Gastrocnemius medialis (tissue), 4 donors: ENCODE measurements around the gene CCDC40.

Experiments
- POLR2A ChIP-seq, 2 donors: fragments of 450-650 bp; IDR thresholded peaks; one replicate each; pipeline ENCODE4 v1.6.1; 2017; ENCODE audit warnings: antibody characterized with exemption in 2 of 2, mild to moderate bottlenecking in 2 of 2, moderate library complexity in 2 of 2
- TF ChIP-seq, protein P1 (sequence below), 5 experiments: fragments of 450-650 bp in 3 of 5; fragments of 200-600 bp in 2 of 5; sonication (generic) in 2 of 5; IDR thresholded peaks in 4 of 5; conservative IDR thresholded peaks in 1 of 5; 1 replicate in 4 of 5; 2 replicates in 1 of 5; pipeline ENCODE4 v1.5.1; 2016 to 2019; ENCODE audit warnings: antibody characterized with exemption in 5 of 5, mild to moderate bottlenecking in 3 of 5, moderate library complexity in 3 of 5

DNA sequence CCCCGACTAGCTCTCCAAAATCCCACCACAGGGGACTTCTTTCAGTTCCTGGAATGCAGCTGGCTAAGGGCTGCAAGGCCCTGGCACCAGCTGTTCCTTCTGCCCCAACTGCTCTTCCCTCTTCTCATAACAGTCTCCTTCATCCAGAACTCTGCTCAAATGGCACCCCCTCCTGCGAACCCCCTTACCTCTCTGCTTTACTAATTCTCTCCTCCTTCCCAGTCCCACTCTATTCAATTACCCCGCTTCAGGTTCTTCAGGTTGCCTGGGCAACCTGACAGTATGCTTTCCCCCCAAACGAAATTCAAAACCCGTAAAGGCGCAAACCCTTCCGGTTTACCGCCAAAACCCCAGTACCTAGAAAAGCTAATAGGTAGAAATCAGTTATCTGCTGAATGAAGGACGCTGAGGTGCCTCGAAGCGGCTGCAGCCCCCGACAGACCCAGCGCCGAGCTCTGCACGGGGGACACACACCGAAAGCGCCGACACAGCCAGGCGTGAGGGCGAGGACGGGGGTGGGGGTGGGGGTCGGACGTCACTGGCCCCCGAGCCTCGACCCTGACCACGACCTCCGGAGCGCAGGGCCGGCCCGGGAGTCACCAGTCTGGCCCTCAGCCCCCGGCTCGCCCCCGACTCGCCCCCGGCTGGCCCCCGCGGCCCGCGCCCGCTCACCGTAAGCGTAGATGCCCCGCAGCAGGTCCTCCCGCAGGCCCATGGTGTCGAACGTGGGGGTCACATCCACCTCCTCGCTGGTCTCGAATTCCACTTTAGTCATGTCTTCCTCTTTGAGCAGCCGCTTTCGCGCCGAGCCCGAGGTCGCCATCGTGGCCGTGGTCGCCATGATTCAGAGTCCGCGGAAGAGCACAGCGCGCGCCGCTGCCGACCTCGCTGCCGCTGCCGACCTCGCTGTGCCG, 109.9 kb downstream of the CCDC40 start:
- TF ChIP-seq, protein P1, sequence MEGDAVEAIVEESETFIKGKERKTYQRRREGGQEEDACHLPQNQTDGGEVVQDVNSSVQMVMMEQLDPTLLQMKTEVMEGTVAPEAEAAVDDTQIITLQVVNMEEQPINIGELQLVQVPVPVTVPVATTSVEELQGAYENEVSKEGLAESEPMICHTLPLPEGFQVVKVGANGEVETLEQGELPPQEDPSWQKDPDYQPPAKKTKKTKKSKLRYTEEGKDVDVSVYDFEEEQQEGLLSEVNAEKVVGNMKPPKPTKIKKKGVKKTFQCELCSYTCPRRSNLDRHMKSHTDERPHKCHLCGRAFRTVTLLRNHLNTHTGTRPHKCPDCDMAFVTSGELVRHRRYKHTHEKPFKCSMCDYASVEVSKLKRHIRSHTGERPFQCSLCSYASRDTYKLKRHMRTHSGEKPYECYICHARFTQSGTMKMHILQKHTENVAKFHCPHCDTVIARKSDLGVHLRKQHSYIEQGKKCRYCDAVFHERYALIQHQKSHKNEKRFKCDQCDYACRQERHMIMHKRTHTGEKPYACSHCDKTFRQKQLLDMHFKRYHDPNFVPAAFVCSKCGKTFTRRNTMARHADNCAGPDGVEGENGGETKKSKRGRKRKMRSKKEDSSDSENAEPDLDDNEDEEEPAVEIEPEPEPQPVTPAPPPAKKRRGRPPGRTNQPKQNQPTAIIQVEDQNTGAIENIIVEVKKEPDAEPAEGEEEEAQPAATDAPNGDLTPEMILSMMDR (IDR thresholded peaks at IDR 0.05 in 4 of 5, conservative IDR thresholded peaks at IDR 0.05 in 1 of 5), result no peak
- TF ChIP-seq POLR2A (IDR thresholded peaks at IDR 0.05), result no peak
